PC-3 (cell line): Measurements from ENCODE around the gene CLDN19.

Experiments used
- EZH2phosphoT487 ChIP-seq: fragments of 300-600 bp; sonication (generic); IDR thresholded peaks from 2 replicates; pipeline ENCODE4 v1.6.1; 2018; ENCODE audit warnings: mild to moderate bottlenecking, antibody characterized with exemption, low read length, borderline replicate concordance
- TF ChIP-seq, protein P1 (sequence below): fragments of 300-600 bp; sonication (generic); conservative IDR thresholded peaks from 2 replicates; pipeline ENCODE4 v1.5.1; 2017; ENCODE audit warnings: antibody characterized with exemption, low read depth, mild to moderate bottlenecking, low read length

DNA sequence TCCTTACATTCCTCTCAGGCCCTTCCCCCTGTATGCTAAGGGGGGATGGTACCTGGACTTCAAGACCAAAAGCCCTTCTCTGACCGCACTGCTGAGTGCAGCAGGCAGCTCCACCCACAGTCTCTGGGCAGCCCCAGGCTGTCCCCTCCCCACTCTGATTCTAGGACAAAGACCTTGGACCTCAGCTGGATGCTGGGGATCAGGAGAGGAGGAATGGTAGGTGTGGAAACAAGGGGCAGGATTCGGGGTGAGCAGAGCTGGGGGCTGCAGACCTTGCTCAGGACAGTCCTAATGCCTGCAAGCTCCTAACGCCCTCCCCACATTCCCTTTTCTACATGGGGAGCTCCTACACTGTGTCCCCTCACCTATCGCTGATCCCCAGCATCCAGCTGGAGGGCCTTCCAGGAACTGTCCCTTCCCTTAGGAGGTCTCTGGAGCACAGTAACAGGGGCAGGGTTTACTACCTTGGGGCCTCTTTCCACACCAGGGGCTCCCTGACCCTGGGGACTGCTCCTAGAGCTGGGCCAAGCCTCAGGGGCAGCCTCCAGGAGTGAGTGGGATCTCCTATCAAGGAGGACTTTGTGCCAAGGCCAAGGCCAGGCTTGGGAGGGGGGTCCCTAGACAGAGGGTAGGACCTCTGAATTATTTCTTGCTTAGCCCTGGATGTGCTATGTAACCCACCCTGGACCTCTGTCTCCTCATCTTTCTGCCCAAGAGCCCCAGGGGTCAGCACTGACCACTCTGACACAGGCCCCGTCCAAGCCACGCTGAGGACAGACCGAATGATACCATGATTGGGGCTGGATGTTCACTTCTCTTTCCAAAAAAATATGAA lies 5.6 kb downstream of the CLDN19 start:
- TF ChIP-seq, protein P1, sequence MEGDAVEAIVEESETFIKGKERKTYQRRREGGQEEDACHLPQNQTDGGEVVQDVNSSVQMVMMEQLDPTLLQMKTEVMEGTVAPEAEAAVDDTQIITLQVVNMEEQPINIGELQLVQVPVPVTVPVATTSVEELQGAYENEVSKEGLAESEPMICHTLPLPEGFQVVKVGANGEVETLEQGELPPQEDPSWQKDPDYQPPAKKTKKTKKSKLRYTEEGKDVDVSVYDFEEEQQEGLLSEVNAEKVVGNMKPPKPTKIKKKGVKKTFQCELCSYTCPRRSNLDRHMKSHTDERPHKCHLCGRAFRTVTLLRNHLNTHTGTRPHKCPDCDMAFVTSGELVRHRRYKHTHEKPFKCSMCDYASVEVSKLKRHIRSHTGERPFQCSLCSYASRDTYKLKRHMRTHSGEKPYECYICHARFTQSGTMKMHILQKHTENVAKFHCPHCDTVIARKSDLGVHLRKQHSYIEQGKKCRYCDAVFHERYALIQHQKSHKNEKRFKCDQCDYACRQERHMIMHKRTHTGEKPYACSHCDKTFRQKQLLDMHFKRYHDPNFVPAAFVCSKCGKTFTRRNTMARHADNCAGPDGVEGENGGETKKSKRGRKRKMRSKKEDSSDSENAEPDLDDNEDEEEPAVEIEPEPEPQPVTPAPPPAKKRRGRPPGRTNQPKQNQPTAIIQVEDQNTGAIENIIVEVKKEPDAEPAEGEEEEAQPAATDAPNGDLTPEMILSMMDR = no peak
- TF ChIP-seq EZH2phosphoT487 = no peak
